IMR-90 (cell line): ENCODE results near the gene RANBP9. TPM values are rescaled to one million over a fixed set of nuclear protein-coding genes. Genes with fewer than 3 reads are reported as not detected.
A peak's percentile ranks its signal among the peaks of the same experiment; 100 is the strongest.

Experiments used
- ATAC-seq: fragments of 200-7000 bp; cut with Tn5 transposase; 2 replicates; pipeline ENCODE4 v1.9.1; 2020; ENCODE audit warnings: low read depth, mild to moderate bottlenecking, moderate library complexity
- BruUV-seq: library from RNA; stranded (reverse); fragments of 400-500 nt; replicated peaks from 2 replicates; lab custom pipeline; 2021; lab: Mats Ljungman, UMichigan
- CTCF ChIA-PET: fragments of 300-600 bp; formaldehyde crosslinking; extraction: SDS; loops from one replicate; lab custom pipeline; 2021; ENCODE audit warnings: antibody characterized with exemption; lab: Yijun Ruan, JAX
- POLR2A ChIA-PET: fragments of 300-600 bp; sonication (Branson Sonifier 250); formaldehyde crosslinking; loops from one replicate; lab custom pipeline; 2022; ENCODE audit warnings: antibody characterized with exemption; ENCODE audit not compliant: unreplicated experiment; lab: Charles Lee
- DNase-seq: peaks from one replicate; pipeline ENCODE4 v3.0.0; 2013
- H2AFZ ChIP-seq: replicated peaks from 2 replicates; pipeline ENCODE3; 2013; ENCODE audit warnings: low read length, mild to moderate bottlenecking; ENCODE audit not compliant: poor library complexity
- H2AK5ac ChIP-seq: 2 replicates; pipeline ENCODE4 v1.6.1; 2013; ENCODE audit warnings: low read depth, low read length, inconsistent platforms
- H2AK9ac ChIP-seq: replicated peaks from 2 replicates; pipeline ENCODE3; 2013; ENCODE audit warnings: mild to moderate bottlenecking, low read depth, low read length, moderate library complexity; ENCODE audit not compliant: poor library complexity
- H2BK120ac ChIP-seq: 2 replicates; pipeline ENCODE4 v1.6.1; 2013; ENCODE audit warnings: low read depth, low read length, inconsistent platforms
- H2BK15ac ChIP-seq: 3 replicates; pipeline ENCODE4 v1.6.1; 2013; ENCODE audit warnings: low read depth, low read length, inconsistent platforms
- H2BK20ac ChIP-seq: 2 replicates; pipeline ENCODE4 v1.6.1; 2013; ENCODE audit warnings: low read depth, mild to moderate bottlenecking, inconsistent platforms, low read length, moderate library complexity
- H2BK5ac ChIP-seq: 2 replicates; pipeline ENCODE4 v1.6.1; 2013; ENCODE audit warnings: mild to moderate bottlenecking, low read depth, low read length, inconsistent platforms; ENCODE audit not compliant: poor library complexity, severe bottlenecking
- H3K14ac ChIP-seq: replicated peaks from 2 replicates; pipeline ENCODE4 v1.6.1; 2013; ENCODE audit warnings: low read depth, low read length, inconsistent platforms
- H3K18ac ChIP-seq: 2 replicates; pipeline ENCODE4 v1.6.1; 2013; ENCODE audit warnings: low read depth, low read length, control low read depth
- H3K23ac ChIP-seq: 2 replicates; pipeline ENCODE4 v1.6.1; 2013; ENCODE audit warnings: low read depth, low read length, inconsistent platforms
- H3K27ac ChIP-seq: 2 replicates; pipeline ENCODE4 v1.5.1; 2013; ENCODE audit warnings: mild to moderate bottlenecking, control low read depth, low read length; ENCODE audit not compliant: insufficient read depth
- H3K27me3 ChIP-seq: 2 replicates; pipeline ENCODE4 v1.6.1; 2013; ENCODE audit warnings: low read length; ENCODE audit not compliant: control insufficient read depth, insufficient read depth
- H3K36me3 ChIP-seq: 2 replicates; pipeline ENCODE4 v1.6.1; 2013; ENCODE audit warnings: low read length, mixed read lengths; ENCODE audit not compliant: control insufficient read depth, insufficient read depth
- H3K4ac ChIP-seq: 2 replicates; pipeline ENCODE4 v1.6.1; 2013; ENCODE audit warnings: low read depth, low read length, inconsistent platforms
- H3K4me1 ChIP-seq: 2 replicates; pipeline ENCODE4 v1.6.1; 2013; ENCODE audit warnings: low read length, mixed read lengths; ENCODE audit not compliant: control insufficient read depth, insufficient read depth
- H3K4me2 ChIP-seq: 2 replicates; pipeline ENCODE4 v1.6.1; 2013; ENCODE audit warnings: low read depth, mild to moderate bottlenecking, control low read depth, low read length, moderate library complexity
- H3K4me3 ChIP-seq: 2 replicates; pipeline ENCODE4 v1.5.1; 2013; ENCODE audit warnings: low read depth, mild to moderate bottlenecking, control low read depth, low read length, moderate library complexity; ENCODE audit not compliant: insufficient read depth
- H3K56ac ChIP-seq: 2 replicates; pipeline ENCODE4 v1.6.1; 2013; ENCODE audit warnings: low read length, inconsistent platforms; ENCODE audit not compliant: insufficient read depth; ENCODE audit errors: extremely low read depth
- H3K79me1 ChIP-seq, 2 experiments: 2 replicates each; pipeline ENCODE4 v1.6.1; 2013; ENCODE audit warnings: low read length in 2 of 2, inconsistent platforms in 1 of 2, low read depth in 1 of 2
- H3K9ac ChIP-seq: 2 replicates; pipeline ENCODE4 v1.6.1; 2013; ENCODE audit warnings: low read depth, low read length, control low read depth
- H3K9me1 ChIP-seq: 2 replicates; pipeline ENCODE4 v1.6.1; 2013; ENCODE audit warnings: low read length, inconsistent platforms; ENCODE audit not compliant: insufficient read depth
- H3K9me3 ChIP-seq: 2 replicates; pipeline ENCODE4 v1.6.1; 2013; ENCODE audit warnings: low read length; ENCODE audit not compliant: control insufficient read depth, insufficient read depth
- H4K20me1 ChIP-seq: 2 replicates; pipeline ENCODE4 v1.6.1; 2013; ENCODE audit warnings: low read length, inconsistent platforms; ENCODE audit not compliant: insufficient read depth
- H4K5ac ChIP-seq: 2 replicates; pipeline ENCODE4 v1.6.1; 2013; ENCODE audit warnings: mild to moderate bottlenecking, low read depth, low read length, control low read depth
- H4K8ac ChIP-seq, 2 experiments: 2 replicates each; pipeline ENCODE4 v1.6.1; 2013; ENCODE audit warnings: low read depth in 2 of 2, low read length in 2 of 2, control low read depth in 1 of 2, inconsistent platforms in 1 of 2
- H4K91ac ChIP-seq: 2 replicates; pipeline ENCODE4 v1.6.1; 2013; ENCODE audit warnings: low read depth, low read length, inconsistent platforms; ENCODE audit not compliant: insufficient read depth
- CHD1 ChIP-seq: IDR thresholded peaks from 2 replicates; pipeline ENCODE4 v1.6.1; 2012; ENCODE audit warnings: low read depth, low read length, improper control_type of control experiment
- ELK1 ChIP-seq: fragments of 150-350 bp; IDR thresholded peaks from 2 replicates; pipeline ENCODE4 v1.6.1; 2016; ENCODE audit warnings: low read depth, mild to moderate bottlenecking, low read length, moderate library complexity, borderline replicate concordance
- MAFK ChIP-seq: IDR thresholded peaks from 2 replicates; pipeline ENCODE4 v1.6.1; 2012; ENCODE audit warnings: low read depth, low read length, improper control_type of control experiment
- MAZ ChIP-seq: IDR thresholded peaks from 2 replicates; pipeline ENCODE4 v1.6.1; 2012; ENCODE audit warnings: low read depth, mild to moderate bottlenecking, low read length, improper control_type of control experiment, moderate library complexity, borderline replicate concordance
- POLR2A ChIP-seq: IDR thresholded peaks from 2 replicates; pipeline ENCODE4 v1.6.1; 2012; ENCODE audit warnings: mild to moderate bottlenecking, low read depth, low read length
- RCOR1 ChIP-seq: IDR thresholded peaks from 2 replicates; pipeline ENCODE4 v1.6.1; 2012; ENCODE audit warnings: mild to moderate bottlenecking, low read length, improper control_type of control experiment; ENCODE audit not compliant: insufficient replicate concordance
- RFX5 ChIP-seq: IDR thresholded peaks from 2 replicates; pipeline ENCODE4 v1.8.0; 2012; ENCODE audit warnings: low read depth, mild to moderate bottlenecking, low read length, moderate library complexity
- SMC3 ChIP-seq: fragments of 150-350 bp; IDR thresholded peaks from 2 replicates; pipeline ENCODE4 v1.6.1; 2016; ENCODE audit warnings: low read depth, mild to moderate bottlenecking, antibody characterized with exemption, low read length, moderate library complexity
- USF2 ChIP-seq: fragments of 150-350 bp; IDR thresholded peaks from 2 replicates; pipeline ENCODE4 v1.6.1; 2017; ENCODE audit warnings: mild to moderate bottlenecking, antibody characterized with exemption, low read length, low read depth
- WGBS, 2 experiments: methylation state at CpG; one replicate each; pipeline versions ENCODE4 v1.1.5 to v1.1.7; 2013; ENCODE audit warnings: missing lambda C conversion rate in 2 of 2; ENCODE audit not compliant: insufficient read length in 1 of 2; ENCODE audit errors: extremely low coverage in 2 of 2; 5-methylcytosine and 5-hydroxymethylcytosine counted together
- dilution Hi-C: fragments of 300-500 bp; cut with HindIII; formaldehyde crosslinking; loops from one replicate; pipeline ENCODE4 v1.14.3; 2018; ENCODE audit warnings: low sequenced_read_pairs; ENCODE audit not compliant: unreplicated experiment
- in situ Hi-C: fragments of 300-500 bp; cut with MboI; formaldehyde crosslinking; loops from 3 replicates; pipeline ENCODE4 v1.14.3; 2019; ENCODE audit warnings: low sequenced_read_pairs, inconsistent platforms, mixed read lengths
- intact Hi-C: fragments of 100-400 bp; cut with micrococcal nuclease; formaldehyde crosslinking; loops from 2 replicates; pipeline ENCODE4 v1.10.0; 2022
- polyA plus RNA-seq, 3 experiments: library from polyadenylated mRNA; depleted of rRNA; stranded (reverse); fragments of >200 nt; gene quantifications; 2 replicates each; pipeline ENCODE4 v1.2.3, GENCODE V29; 2012; ENCODE audit warnings: low replicate concordance in 1 of 3
- total RNA-seq: library from RNA; depleted of rRNA; stranded (reverse); fragments of >200 nt; gene quantifications from 2 replicates; pipeline ENCODE4 v1.2.3, GENCODE V29; 2012

The RANBP9 gene
- total and polyA plus RNA-seq, 2 of the 4 experiments (the other 2 are of a cell fraction): 17.7 to 27.8 TPM

DNA sequence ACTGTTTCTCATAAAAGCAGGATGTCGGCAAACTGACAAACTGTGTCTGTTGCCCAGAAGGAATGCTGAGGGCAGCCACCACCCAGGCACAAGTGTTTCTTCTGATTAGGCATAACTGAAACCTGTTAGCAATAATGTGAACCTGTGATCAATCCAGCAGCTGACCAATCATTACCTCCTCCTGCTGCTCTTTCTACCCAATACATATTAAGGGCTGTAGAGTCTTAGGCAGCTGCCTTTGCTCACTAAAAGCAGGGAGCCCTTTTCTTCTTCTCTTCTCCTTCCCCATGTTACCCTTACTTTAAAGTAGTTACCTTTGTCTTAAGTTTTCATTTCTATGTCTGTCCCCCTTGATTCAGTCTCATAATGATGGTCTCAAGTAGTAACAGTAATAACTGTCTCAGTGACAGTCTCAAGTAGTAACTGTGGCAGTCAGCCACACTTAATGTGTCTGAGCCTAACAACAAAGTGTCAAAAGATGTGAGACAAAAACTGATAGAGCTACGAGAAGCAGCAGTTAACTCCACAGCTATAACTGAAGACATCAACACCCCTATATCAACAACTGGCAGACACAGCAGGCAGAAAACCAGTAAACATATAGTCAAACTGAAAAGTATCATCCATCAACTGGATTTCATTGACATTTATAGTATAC lies 37.0 kb downstream of the RANBP9 start:
- ATAC-seq: no peak
- dilution Hi-C loops (no loop called here), intact Hi-C loops (no loop called here), in situ Hi-C loops (no loop called here)
- CTCF ChIA-PET: no interaction called here
- no peaks in the 10 kb centered on the region for H3K27me3 ChIP-seq
- no peak overlapping the region for H4K8ac ChIP-seq
- no peak for DNase-seq
- H2BK5ac ChIP-seq: no peak overlapping the region
- no peak overlapping the region for H3K4me3 ChIP-seq
- H2BK20ac ChIP-seq: no peak overlapping the region
- no peak overlapping the region for H4K91ac ChIP-seq
- H3K36me3 ChIP-seq: no peaks in the 10 kb centered on the region
- no peak overlapping the region for H3K14ac ChIP-seq
- H2BK120ac ChIP-seq: no peak overlapping the region
- H3K23ac ChIP-seq: 0 out of 2 replicates have a peak overlapping the region, but pooled peaks have one; percentile 29
- peak overlapping the region; percentile 4; the same call in 1 of the 2 replicates for H3K4me2 ChIP-seq
- H3K9me3 ChIP-seq: no peaks in the 10 kb centered on the region
- H3K79me1 ChIP-seq: peaks cover 13 to 36% of the 10 kb centered on the region in 2 experiments
- peaks cover 29% of the 10 kb centered on the region for H4K20me1 ChIP-seq
- no peak overlapping the region for H3K18ac ChIP-seq
- no peak overlapping the region for H2AK5ac ChIP-seq
- no peak overlapping the region for H4K5ac ChIP-seq
- no peak overlapping the region for H2AK9ac ChIP-seq
- no TSS peak for BruUV-seq
- 86% methylated on average over 1 of the region's 2 CpGs; no CpG with 5 or more reads in 1 of the 2 experiments for WGBS, 2 experiments
- H3K4me1 ChIP-seq: no peaks in the 10 kb centered on the region
- no peak overlapping the region for H2AFZ ChIP-seq
- H3K4ac ChIP-seq: no peak overlapping the region
- H2BK15ac ChIP-seq: no peak overlapping the region
- H3K56ac ChIP-seq: no peak overlapping the region
- H3K27ac ChIP-seq: no peak overlapping the region
- no peak overlapping the region for H3K9ac ChIP-seq
- TF ChIP-seq MAZ (no peak), RCOR1 (no peak), ELK1 (no peak), MAFK (no peak), CHD1 (no peak), RFX5 (no peak), POLR2A (no peak), USF2 (no peak), SMC3 (no peak)
- POLR2A ChIA-PET: no interaction called here
- H3K9me1 ChIP-seq: peaks cover 3% of the 10 kb centered on the region; the same call in 1 of the 2 replicates
